ENCODE measurements around the gene EGFR.

The EGFR gene

DNA sequence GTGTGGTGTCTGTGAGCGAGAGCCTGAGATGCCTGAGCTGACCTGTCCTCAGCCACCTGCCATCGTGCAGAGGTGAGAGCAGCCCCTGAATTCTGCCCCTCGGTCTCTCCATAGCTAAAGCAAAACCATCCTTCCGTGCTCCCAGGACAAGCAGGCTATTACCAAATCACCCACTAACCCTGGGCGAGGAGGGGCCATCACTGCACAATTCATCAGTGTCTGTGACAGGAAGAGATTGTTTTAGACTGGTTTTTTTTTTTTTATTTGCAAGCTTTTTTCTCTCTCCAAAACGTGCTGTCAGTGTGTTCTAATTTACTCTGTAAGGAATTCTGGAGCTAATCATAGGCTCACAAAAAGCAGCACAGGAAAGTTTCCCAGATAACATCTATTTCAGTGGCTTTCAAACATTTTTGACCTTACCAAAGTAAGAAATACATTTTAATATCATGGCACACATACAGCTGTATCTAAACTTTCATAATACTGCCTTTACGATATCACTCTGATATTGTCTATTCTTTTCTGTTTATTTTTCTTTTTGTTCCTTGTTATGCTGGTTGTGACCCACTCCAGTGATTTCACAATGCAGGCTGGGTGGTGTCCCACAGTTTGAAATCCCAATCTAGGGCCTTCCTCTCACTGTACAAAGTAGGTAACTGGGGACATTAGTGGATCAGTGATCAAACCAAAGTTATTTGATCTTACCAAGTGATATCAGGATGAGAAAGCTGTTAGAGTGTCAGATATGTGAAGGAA, 62.8 kb downstream of the EGFR start:
- DNase-seq (ENCODE audit: low read depth) = no peak

DNA sequence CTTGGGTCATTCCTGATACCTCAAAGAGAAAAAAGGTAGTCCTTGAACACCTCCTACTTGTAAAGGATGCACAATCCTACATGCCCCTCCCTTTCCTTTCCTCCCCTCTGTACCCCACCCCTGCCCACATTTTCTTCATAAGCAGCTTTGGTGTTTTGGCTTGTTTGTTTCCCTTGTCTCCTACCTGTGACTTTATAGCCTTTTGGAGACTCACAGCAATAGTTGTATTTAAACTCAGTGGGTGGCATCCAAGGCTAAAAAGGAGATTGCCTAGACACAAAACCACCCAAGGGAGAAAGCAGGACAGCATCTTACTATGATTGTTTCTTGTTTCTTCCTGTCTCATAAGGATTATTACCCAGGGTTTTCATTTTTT, 63.4 kb downstream of the EGFR start:
- no peak for DNase-seq (ENCODE audit: low read depth)

DNA sequence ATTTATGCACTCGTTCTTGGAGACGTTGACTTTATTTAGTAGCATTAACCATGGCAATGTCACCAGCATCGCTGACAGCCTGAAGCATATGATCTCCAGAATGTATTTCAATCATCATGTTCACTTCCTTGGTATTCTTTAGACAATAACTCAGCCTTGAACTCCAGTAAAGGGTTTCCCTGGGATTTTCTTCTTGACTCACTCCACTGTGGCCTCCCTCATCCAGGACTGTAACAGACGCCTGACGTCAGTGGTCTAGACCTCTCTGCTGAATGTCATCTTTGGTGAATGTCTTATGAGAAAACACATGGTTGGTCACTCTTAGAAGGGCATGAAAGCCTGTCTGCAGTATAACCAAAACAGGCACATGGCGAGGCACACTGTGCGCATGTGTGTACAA, 64.4 kb downstream of the EGFR start:
- no peak for DNase-seq (ENCODE audit: low read depth)

DNA sequence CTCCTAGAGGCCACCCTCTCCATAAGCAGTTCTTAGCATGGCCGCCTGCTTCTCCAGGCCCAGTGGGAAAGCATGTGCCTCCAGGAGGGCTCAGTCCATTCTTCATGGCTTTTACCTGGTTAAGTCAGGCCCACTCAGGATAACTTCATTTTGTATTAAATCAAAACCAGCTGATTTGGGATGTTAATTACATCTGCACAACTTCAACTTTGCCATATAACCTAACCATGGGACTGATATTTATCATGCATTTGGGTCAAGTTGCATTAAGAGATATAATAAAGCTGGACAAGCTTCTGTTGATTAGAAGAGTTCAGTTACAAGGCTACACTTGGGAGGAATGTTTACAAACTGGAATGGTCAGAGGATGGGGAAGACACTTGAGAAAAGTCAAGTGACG, 65.5 kb downstream of the EGFR start:
- DNase-seq (ENCODE audit: low read depth) = no peak

DNA sequence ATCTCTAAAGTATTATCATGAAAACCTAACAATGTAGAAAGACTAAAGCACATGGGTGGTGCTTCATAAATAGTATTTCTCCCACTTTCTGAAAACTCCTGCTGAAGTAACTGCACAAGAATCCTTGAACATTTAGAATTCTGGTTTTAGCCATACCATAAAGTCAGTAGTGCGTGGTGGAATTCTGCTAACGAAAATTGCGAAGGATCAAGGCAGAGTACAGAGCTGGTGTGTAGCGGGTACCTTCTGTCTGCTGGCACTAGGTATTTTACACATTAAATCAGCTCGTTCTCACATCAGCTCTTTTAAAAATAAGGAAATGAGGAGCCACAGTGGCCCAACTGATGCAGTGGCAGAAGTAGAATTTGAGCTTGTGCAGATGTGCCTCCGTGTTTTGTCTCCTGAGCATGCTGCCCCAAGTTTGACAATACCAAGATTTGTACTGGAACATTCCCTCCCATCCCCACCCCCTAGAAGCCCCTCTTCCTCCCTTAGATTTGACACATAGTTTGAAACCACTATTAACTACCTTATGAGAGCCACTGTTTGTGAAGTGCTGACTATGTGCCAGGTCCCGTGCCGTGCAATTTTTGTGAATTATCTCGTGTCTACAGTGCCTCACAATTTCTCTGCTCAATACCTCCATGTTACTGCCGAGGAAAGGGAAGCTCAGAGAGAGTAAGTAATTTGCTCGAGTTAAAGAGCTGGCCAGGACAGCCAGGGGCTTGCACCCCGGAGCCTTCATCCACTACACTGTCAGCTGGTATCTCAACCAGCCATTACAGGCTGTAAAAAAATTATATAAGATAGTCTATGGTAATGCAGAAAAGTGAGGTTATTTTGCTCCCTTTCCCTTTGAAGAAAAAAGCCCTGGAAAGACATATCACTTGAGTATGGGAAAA, 66.9 kb downstream of the EGFR start:
- no peak for DNase-seq (ENCODE audit: low read depth)

DNA sequence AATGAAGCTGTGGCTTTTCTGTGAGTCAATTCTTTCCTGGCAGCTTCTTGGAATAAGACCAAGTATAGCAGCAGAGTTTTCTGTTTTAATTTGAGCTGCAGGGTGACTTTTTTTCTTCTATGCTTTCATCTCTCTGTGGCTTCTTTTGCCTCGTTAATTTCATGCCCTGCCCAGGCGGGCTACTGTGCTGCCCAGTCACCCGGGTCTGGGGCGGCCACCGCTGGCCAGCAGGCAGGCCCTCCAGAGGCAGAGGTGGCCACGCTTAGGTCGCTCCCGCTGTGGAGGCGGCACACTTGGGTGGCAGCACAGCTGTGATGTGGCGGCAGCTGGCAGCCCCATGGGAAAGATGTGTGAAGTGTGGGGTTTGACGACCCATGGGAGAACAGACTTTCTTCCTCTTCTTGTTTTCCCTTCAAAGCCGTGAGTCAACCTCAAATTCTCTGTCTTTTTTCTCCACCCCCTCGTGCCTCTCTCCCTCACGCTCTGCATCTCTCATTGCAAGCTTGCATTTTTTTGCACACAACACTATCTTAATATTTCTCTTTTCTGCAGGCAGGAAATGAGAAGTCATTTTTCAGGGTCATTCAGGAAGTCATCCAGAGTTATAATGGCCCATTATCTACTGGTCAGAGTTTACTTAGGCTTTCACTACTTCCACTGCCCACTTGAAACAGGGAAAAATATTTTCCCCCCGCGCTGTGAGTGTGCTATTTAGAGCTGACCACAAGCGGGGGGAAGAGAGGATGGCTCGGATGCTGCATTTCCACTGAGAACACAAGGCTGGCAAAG, 67.8 kb downstream of the EGFR start:
- no peak for DNase-seq (ENCODE audit: low read depth)

DNA sequence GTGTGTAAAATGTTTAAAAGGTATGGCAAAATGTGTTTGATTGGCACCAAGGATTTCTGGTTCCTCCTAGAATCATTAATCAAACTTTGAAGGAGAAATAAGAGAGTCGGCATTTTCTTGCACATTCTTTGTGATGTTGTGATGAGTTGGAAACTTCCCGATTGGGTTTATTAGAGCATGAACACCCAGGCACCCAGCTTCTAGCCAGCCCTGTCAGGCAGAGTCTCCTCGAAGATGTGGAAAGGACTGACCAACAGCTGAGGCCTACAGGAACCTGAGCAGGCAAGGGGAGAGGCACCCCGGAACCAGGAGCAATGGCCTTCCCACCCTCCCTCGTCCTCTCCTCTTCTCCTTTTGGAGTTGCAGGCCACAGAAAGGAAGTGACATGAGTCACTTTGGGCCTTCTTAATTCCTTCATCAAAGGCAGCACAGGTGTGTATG, 68.7 kb downstream of the EGFR start:
- DNase-seq (ENCODE audit: low read depth) = no peak

DNA sequence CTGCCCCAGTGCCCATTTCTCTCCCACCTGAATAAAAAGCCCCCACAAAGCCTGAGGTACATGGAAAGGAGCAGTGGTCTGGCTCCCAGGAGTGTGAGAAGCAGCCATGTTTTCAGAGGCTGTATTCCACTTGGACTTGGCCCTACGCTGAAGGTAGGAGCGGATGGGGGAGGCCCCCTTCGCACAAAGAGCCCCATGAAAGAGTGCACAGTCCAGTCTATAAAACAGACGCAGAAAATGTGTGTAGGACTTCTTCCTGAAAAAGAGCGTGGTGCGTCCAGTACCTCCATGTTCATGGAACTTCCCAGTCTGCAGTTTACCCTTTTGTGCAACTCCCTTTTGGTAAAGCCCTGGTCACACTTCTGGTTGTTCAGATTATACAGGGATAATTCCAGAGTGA, 69.3 kb downstream of the EGFR start:
- no peak for DNase-seq (ENCODE audit: low read depth)

DNA sequence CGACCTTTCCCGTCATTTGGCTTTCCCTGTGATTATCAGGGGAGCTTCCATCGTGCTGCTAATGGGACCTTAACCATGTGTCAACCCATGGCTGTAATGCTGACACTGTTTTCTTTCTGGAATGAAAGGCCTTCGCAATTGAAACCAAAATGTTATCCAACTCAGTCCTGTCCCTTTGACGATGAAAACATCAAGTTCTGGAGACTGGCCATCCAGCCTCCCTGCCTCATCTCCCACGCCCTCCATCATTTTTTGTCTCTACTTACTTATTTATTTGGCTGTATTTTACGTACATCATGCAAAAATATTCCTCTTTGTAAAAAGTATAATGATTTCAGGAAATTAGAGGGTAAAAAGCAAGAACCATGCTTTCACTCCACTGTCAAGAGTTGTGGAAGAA, 69.8 kb downstream of the EGFR start:
- no peak for DNase-seq (ENCODE audit: low read depth)

DNA sequence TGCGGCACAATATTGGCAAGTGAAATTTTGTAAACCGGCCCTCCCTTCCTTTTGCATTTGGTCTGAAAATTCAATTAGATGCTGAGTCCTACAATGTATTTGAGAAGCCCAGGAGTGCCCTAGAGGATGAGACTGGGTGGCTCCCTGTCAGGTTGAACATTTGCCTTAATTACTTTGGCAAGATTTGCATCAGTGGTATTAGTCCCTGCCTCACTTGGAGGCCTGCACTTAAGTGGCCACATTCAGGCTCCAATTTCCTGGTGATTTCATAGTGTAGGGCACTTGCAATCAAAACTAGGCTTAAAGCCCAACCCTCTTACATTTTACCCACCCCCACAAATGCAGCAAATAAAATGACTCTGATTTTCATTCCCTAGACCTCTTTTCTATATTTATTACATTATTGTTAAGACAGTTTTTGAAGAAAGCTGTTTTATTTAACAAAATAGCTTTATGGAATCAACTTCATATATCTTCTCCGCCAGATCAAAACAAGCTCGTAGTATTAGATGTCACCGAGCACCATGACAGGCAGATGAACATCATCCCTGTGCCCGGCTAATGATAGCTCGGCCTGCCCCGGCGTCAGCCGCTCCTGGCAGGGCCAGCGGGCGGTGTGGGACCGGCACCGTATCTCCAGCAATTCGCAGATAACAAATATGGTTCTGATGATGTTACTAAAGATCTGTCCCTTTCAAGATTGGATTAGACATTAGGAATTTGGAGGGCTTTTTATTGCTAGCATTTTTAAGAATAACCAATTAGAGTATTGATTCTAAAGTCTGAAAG, 73.6 kb downstream of the EGFR start:
- DNase-seq (ENCODE audit: low read depth) = no peak

DNA sequence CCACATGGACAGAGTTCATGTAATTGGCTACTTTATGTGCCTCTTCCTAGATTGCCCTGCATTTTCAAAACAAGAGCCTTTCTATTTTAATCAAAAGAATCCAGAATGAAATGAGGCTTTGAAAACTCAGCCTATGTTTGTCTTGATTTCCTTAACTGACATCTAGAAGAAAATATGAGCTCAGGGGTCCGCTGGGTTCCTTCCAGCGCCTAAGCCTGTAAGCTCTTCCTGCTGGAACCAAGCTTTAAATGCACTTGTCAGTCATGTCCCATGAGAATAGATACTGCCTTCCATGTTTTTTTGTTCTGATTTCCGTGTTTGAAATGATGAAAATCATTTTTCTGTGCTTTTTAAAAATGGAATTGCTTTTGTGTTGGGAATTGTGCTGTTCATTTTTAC, 74.2 kb downstream of the EGFR start:
- no peak for DNase-seq (ENCODE audit: low read depth)

DNA sequence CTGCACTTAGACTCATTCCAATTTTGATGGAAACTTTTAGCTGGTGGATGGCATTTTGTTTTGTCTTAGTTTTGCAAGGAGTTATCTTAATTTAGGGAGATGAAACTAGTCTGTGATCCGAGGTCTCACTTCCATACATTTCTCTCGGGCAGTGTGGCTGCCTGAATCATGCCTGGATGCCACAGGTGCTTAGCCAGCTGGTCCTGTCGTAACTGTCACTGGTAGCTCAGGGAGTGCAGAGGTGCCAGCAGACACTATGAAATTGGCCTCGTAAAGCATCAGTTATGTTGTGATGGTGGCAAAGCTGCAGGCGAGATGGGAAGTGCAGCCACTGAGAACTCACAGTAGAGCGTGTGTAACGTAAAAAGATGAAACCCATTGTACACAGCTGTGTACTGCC, 74.9 kb downstream of the EGFR start:
- no peak for DNase-seq (ENCODE audit: low read depth)

DNA sequence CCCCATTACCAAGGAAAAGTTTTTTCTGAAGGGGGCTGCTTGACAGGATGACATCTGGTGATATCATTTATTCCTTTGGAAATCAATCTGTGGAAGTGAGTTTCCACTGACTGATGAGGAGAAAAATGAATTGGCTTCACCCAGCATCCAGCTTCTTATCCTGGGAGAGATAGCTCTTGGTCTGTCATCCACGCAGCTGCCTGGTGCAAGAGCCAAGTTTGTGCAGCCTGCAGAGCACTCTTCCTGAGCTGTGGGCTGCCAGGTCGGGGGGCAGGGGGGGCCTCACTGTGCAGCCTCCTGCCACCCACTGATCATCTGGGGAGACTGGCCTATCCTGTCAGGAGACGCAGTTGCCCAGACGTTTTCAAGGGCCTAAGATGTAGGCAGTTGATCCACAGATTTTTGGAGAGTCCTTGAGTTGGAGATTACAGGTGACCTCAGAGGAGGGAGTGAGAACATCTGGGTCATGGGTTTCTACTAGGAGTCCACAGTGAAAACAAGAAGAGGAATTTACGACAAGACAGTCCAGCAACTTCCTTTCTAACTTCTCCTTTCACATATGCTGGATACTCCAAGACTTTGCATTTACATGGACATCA, 75.4 kb downstream of the EGFR start:
- DNase-seq (ENCODE audit: low read depth) = no peak

DNA sequence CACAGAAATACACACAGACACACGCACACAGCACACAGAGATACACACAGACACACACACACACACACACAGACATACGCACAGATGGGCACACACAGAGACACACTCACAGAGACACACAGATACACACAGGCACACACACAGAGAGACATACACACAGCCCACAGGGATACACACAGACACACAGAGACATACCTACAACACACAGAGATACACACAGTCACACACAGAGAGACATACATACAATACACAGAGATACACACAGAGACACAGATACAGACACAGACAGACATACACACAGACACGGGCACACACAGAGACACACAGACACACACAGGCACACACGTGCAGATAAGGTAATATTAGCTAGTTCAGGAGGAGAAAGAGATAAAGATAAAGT, 76.9 kb downstream of the EGFR start:
- no peak for DNase-seq (ENCODE audit: low read depth)

DNA sequence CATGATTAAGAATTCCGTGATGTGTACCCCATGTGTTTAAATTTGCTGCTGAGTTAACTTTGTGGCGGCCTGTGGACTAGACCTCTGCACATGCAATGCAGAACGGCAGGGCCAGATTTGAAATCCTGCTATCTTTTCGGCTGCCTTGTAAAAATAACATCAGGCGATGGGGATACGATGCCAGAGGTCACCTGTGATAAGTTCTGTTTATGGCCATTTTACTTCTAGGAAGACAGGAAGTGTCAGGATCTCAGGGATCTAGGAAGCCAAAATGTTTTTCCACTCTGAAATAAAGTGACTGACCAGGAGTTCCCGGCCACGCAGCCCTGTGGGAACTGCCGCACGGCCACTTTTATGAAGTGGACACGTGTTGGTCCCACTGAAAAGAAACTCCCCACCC, 77.5 kb downstream of the EGFR start:
- DNase-seq (ENCODE audit: low read depth) = no peak

DNA sequence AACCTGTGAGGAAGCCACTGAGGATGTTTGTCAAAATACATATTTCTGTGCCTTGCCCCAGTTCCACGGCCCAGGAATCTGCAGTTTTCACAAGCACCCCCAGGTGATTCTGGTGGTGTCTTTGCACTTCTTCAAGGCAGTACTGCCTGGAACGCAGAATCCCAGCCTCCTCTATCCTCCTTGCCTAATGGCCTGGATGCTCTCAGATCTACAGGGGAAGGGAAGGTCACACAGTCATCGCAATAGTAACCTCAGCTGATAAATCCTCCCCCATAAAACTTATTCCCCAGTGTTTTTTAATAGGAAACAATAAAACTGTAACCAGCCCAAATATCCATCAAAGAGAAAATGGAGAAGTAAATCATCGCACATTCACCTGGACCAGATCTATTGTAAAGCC, 78.3 kb downstream of the EGFR start:
- no peak for DNase-seq (ENCODE audit: low read depth)

DNA sequence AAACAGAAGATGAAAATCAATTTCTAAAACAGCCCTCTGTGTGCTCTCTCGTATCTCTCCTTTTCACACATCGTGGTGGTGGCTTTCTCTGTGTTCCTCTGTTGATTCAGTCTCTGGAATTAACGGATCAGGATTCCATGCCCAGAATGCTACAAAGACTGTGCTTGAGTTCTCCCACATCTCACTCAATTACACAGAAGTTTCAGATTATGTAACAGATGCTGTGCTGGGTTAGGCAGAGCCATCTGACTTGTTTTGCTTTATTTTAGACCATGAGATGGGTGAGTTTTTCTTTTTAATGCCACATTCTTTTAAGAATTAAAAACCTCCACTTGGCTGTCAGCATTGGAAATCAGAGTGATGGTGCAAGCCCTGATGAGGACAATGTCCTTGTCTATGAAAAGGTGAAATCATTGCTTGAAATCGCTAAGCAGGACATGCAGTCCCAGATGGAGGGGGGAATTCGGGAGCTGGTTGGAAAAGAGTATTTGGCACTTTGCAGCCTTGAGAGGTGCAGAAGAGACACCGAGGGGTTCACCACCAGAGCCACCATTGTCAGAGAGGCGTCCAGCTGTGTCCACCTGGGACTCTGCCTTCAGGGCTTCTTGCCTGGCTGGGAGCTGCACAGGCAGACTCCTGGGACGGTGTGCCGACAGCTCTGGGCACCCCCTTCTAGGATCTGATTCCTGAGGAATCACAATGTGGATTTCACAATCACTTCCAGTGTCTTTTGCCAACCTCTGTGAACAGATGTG, 80.4 kb downstream of the EGFR start:
- no peak for DNase-seq (ENCODE audit: low read depth)

DNA sequence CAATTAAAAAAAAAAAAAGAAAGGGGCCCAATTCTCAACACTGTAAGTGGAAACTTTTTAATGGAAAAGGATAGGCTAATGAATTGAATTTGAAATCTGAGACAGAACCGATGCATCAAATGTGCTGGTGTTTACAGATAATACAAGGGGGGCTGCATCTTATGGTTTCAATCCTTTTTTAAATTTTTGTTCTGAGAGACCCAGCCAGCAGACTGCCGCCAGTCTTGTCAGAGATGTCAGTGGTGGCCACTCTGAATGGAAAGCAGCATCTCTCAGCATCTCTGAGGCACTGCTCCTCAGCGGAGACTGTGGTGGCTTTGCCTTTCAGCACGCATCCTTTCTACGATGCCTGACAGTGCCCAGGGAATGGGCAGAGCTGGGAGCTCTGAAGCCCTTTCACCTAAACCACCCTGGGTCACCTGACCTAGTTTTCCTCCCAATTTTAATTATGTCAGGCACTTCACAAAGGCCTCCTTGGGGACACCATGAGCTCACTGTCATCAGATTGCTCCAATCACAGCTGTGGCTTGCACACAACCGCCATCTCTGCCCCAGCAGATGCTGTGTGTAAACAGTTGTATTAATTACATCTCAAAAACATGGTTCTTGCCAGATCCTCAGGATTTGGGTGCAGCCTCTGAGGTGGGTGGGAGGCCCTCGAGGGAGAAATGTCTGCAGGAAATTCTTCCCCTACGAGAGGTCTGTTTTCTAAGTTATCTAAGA, 81.2 kb downstream of the EGFR start:
- DNase-seq (ENCODE audit: low read depth) = no peak

DNA sequence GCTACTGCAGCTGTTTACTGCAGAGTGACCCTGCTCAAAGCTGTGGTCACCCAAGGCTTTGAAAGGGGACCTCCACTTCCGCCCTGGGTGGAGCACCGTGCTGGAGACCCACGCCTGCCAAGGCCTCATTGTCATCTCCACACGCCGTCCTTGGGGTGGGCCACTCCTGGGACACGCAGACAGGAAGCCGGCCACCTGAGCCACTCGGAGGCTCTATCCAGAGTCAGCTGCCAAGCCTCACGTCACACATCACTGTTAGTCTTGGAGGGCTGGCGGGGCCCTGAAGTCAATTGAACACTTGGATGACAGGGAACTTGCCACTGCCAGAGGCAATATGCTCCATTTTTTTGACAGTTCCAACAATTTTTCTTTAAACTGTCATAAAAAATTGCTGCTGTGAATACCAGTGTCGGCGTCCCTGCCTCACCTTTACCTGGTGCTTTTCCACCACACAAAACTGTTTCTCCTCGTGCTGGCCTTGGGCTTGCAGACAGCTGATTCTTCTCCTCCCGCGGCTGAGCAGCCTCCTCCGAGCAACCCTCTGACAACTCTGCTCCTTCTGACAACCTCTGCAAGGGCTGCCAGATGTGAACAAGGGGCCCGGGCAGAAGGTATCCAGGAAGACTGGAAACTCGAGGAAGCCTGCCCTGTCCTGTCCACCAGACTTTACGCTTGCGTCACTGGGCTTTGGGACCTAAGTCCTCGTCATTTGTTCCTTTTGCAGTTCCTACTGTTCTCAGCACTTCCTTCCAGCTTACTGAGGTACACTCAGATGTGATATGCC, 81.9 kb downstream of the EGFR start:
- no peak for DNase-seq (ENCODE audit: low read depth)
